NOMO-1 treated with DMSO at 0.1 percent for 48 hours (cell line): Measurements from ENCODE around the gene BSG.
"Not testable (repeated sequence)": the region's sequence is repeated elsewhere in the genome, so short reads cannot be mapped to it uniquely, and the experiment has no call there.

Experiments
- DNase-seq: peaks from one replicate; lab custom pipeline; 2025; ENCODE audit not compliant: unreplicated experiment; lab: John Stamatoyannopoulos, UW

BSG gene

DNA sequence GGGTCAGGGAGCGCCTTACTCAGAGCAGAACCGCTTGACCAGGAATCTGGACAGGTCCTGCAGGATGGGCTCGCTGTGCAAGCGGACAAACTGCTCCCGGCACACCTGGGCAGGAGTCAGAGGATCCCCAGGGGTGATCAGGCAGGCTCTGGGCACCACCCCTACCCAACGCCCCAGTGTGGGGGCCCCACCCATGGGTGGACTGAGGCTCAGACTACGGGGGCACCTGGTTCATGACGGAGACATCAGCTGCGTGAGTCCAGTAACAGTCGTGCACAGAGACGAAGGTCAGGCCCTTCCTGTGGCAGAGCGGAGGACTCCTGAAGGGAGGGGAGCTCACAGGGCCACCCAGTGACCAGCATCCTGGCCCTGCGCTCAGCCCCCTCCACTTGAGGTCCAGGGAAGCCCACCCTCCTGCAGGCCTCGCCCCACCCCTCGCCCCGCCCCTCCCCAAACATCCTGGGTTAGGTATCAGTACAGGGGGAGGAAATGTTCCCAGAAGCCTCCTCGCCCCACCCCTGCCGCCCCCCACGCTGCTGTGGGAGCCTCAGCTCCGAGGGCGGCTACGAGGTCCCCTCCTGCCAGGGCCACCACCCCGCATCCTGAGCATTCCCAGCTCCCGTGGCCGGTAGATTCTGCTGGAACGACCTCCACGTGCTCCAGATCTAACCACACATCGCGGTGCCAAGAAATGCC, 45.3 kb downstream of the BSG start:
- DNase-seq, result no peak

- no peak for DNase-seq
Measured at GRCh38 chr19:618247-618619, 45.8 kb downstream of the BSG start.

- DNase-seq, result no peak
Measured at GRCh38 chr19:618674-619285, 46.4 kb downstream of the BSG start.

DNA sequence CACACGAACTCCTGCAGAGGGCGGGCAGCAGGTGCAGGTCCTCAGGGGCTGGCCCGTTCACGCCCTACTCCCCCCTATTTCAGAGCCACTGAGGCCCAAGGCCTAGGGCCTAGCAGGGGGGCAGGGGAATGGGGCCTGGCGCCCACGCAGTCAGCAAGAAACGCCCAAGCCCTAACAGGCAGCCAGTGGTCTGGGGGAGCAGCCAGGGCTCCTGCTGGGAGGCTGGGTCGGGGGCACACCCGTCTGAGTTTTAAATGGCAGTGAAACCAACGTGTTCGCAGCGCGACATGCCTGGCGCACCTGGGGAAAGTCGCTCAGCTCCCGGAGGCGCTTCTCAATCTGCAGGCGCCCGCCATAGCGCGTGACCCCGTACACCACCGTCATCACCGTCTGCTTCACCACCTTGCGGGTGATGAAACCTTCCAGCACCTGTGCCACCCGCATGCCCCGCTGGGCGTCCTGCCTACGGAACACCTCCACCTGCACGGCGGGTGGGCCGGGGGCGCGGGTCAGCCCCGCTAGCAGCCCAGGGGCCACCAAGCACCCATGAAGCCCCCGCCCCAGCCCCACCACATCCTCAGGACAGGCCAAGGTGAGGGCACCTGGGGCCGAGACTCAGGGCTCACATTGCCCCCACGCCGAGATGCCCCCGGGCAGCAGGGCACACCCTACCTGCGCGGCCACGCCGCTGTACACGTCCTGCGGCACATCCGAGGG, 47.0 kb downstream of the BSG start:
- no peak for DNase-seq

- DNase-seq, result no peak
Measured at GRCh38 chr19:620166-620862, 47.9 kb downstream of the BSG start.

DNA sequence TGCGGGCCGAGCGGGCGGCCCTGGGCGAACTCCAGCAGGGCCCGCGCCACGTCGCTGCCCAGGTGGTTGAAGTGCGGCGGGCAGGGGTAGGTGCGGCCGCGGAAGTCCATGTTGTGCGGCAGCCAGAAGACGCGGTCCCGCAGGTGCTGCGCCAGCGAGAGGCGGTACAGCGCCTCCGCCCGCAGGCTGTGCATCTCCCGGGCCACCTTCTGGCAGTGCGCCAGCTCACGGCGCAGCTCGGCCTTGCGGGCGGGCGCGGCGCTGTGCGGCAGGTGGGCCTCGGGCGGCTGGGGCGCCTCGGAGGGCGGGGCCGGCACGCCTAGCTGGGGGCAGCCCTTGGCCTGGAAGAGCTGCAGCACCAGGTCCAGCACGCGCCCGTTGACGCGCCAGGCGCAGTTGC, 48.8 kb downstream of the BSG start:
- DNase-seq, result not testable (repeated sequence)

DNA sequence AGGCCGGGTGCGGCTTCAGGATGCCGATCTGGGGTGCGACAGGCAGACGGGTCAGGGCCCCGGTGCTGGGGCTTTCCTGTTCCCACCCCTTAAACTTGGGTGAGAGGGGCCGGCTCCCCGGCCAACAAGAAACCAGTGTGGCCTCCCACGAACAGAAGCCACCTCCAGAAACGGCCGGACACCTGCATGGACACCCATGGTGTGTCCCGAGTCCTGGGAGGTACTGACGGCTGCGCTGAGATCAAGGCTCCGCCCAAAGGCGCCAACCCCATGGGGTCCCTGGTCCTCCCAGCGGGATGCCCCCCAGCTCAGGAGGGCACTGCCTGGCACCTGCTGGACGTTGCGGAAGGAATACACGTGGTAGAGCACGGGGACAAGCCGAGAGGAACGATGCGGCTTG, 49.4 kb downstream of the BSG start:
- DNase-seq, result no peak

DNA sequence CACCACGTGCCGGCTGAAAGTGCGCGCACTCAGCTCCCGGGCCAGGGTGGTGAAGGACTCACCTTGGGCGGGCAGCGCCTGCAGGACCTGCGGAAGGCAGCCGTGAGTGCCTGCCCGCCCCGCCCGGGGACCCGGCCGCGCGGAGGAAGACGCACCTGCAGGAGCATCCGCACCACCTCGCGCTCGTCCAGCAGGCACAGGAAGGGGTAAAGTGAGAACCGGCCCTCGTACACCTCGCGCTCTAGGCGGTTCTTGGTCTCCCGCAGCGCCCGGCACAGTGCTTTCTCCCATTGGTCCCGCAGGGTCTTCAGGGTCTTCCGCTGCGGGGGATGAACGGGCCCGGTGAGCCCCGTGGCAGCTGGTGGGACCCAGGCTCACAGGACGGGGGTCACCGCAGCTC, 50.3 kb downstream of the BSG start:
- DNase-seq, result no peak

DNA sequence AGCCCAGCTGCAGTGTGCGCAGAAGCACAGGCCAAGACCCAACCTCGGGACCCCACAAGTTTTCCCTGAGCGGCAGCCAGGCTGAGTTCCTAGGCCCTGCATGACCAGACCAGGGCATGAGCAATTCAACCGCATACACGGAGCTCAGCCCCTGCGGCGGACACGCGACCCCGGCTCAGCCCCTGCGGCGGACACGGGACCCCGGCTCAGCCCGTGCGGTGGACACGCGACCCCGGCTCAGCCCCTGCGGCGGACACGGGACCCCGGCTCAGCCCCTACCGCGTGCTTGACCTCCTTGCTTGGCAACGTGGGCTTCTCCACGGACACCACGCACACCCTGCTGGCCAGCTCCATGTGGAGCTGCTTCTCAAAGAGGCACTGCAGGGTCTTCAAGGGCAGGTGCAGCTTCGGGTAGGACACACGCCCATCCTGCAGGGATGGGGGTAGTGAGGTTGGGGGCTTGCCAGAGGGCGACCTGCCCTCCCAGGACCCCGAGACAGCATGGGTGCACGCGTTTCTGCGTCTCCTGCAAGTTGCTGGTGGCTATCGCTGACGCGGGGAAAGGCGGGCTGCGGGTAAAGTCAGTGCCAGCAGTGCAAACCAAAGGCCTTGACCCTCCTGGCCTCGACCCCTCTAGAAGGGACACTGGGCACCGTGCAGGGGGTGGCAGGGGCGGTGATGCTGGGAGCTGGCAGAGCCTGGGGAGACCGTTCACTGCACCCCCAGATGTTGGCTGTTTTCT, 51.0 kb downstream of the BSG start:
- no peak for DNase-seq

GRCh38 chr19:623974-624373, 51.6 kb downstream of the BSG start:
- DNase-seq, result no peak

DNA sequence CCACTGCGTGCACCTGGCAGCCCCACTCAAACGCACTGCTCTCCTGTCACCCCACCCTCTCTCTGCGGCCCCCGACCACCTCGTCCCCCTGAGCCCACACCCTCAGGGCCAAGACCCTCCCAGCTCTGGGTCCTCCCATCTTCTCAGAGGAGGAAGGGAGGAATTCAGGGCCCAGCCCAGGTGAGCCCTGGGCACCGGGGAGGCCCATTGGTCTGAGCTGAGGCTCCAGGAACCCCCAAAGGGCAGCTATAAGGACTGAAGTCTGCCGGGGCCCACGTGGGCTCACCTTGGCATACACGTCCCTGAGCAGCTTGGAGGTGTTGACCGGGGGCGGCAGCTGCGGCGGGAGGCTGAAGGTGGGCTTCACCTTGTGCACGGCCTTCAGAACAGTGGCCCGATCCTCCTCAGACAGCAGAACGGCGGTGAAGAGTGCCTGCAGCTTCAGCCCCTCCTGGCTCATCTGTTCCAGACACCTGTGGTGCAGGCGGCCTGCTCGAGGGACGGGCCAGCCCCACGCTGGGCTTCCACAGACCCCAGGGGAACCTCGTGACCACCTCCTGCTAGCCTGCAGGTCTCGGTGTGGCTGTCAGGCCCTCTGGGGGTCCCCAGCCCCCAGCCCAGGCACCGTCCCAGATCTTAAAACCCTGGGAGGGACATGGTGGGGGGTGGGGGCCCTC, 52.2 kb downstream of the BSG start:
- DNase-seq, result no peak

GRCh38 chr19:625257-625656, 52.9 kb downstream of the BSG start:
- no peak for DNase-seq

GRCh38 chr19:626566-626965, 54.2 kb downstream of the BSG start:
- DNase-seq, result not testable (repeated sequence)

DNA sequence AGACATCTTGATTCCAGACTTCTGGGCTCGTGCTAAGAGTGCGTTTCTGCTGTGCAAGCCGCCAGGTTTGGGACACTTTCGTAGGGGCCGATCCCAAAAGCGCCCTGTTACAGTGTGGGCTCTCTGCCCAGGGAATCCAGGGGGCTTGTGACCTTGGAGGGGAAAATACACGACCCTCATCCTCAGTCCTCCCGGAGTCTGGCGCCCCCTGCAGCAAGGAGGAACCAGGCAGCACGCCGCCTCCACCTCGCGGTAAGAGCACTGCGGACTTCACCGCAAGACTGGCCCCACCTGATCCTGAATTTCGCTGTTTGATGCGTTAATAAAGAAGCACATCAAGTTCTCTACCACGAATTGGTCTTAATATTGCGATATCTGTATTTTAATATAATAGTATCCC, 55.8 kb downstream of the BSG start:
- DNase-seq, result no peak

GRCh38 chr19:629515-629914, 57.1 kb downstream of the BSG start:
- DNase-seq, result not testable (repeated sequence)

DNA sequence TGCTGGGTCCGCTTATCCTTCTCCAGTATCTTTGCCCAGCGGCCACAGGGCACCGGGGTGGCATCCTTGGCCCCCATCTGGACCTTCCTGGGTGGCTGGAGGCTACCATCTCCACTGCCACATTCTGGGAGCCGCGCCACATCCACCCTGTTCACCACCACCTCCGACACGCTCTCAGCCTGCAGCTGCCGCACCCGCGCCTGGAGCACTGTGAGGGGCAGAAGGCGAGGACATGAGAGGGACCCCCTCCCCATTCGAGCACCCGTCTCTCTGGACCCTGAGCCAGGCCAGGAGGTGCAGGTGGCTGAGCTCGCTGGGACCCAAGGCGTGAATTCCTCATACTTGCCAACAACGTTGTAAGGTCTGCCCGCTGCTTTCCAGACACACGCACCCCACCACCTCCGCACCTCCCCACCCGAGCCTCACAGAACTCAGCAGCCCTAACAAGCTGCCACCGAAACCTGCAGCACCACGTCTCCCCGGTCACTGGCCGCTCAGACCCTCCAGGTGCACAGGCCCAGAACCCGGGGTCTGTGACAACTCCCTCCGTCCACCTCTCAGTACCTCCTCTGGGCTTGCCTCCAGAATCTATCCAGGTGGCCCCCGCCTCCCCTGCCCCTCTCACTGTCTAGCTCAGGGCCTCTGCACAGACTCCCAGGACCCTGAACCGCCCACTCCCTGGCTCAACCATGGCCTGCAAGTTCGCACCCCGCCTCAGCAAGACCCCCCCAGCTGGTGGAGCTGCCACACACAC, 57.7 kb downstream of the BSG start:
- no peak for DNase-seq

DNA sequence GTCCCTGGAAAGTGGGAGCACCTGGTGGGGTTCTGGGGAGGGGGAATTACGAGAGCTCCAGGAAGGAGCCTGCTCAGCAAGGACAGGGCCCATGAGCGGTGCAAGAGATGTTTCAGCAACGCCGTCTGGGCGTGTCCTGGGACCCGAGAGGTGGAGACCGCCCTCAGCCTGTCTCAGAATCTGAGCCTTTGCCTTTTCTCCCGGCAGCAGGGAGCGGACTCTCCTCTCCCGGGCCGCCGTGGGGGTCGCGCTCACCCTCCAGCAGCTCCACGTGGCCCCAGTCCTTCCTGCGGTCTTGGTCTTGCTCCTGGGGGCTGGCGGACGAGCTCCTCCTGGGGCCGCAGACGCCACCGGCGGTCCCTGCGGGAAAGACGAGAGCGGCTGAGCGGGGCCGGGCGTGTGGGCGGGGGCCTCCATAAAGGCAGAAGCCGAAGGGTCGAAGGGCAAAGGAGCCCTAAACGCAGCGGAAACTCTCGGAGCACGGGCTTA, 60.2 kb downstream of the BSG start:
- DNase-seq, result peak; percentile 38
